HepG2 (cell line): ENCODE data around the gene HEATR1. TPM values are rescaled to one million over a fixed set of nuclear protein-coding genes. Genes with fewer than 3 reads are reported as not detected.
A peak's percentile ranks its signal among the peaks of the same experiment; 100 is the strongest.

Experiments used
- EED ChIP-seq: sonication (generic); formaldehyde crosslinking; IDR thresholded peaks from 2 replicates; pipeline ENCODE4 v1.5.0; 2020; ENCODE audit warnings: mild to moderate bottlenecking, missing genetic modification reagents
- ELF3 ChIP-seq: IDR thresholded peaks from 2 replicates; pipeline ENCODE4 v1.6.1; 2016; ENCODE audit warnings: missing genetic modification reagents, missing compliant biosample characterization
- FOXJ3 ChIP-seq: sonication (generic); formaldehyde crosslinking; IDR thresholded peaks from 2 replicates; pipeline ENCODE4 v1.4.0; 2020; ENCODE audit warnings: missing genetic modification reagents, mild to moderate bottlenecking, borderline replicate concordance
- KDM6A ChIP-seq: IDR thresholded peaks from 2 replicates; pipeline ENCODE4 v1.6.1; 2016; ENCODE audit warnings: low read depth
- MED13 ChIP-seq: sonication (generic); formaldehyde crosslinking; IDR thresholded peaks from 2 replicates; pipeline ENCODE4 v1.5.0; 2020; ENCODE audit warnings: missing genetic modification reagents
- MEF2D ChIP-seq: sonication (generic); formaldehyde crosslinking; IDR thresholded peaks from 2 replicates; pipeline ENCODE4 v1.5.1; 2020; ENCODE audit warnings: mild to moderate bottlenecking, missing genetic modification reagents
- NCOR1 ChIP-seq: fragments of 200-600 bp; sonication (generic); IDR thresholded peaks from 2 replicates; pipeline ENCODE4 v1.7.0; 2017; ENCODE audit warnings: antibody characterized with exemption, low read length, borderline replicate concordance
- RCOR2 ChIP-seq: IDR thresholded peaks from 2 replicates; pipeline ENCODE4 v1.6.1; 2016; ENCODE audit warnings: missing biosample characterization, missing genetic modification reagents
- SAFB2 ChIP-seq: sonication (generic); formaldehyde crosslinking; IDR thresholded peaks from 2 replicates; pipeline ENCODE4 v1.5.1; 2020; ENCODE audit warnings: missing genetic modification reagents, low read depth, mild to moderate bottlenecking, borderline replicate concordance
- WIZ ChIP-seq: sonication (generic); formaldehyde crosslinking; IDR thresholded peaks from 2 replicates; pipeline ENCODE4 v1.5.1; 2020; ENCODE audit warnings: mild to moderate bottlenecking, missing genetic modification reagents
- ZC3H4 ChIP-seq: sonication (generic); formaldehyde crosslinking; IDR thresholded peaks from 2 replicates; pipeline ENCODE4 v1.4.0; 2020; ENCODE audit warnings: missing genetic modification reagents, borderline replicate concordance
- ZNF138 ChIP-seq: sonication (generic); formaldehyde crosslinking; IDR thresholded peaks from 2 replicates; pipeline ENCODE4 v1.5.0; 2020; ENCODE audit warnings: mild to moderate bottlenecking, low read depth, missing genetic modification reagents
- ZNF256 ChIP-seq: sonication (generic); formaldehyde crosslinking; conservative IDR thresholded peaks from 2 replicates; pipeline ENCODE4 v1.4.0; 2020; ENCODE audit warnings: missing genetic modification reagents
- ZNF337 ChIP-seq: sonication (generic); formaldehyde crosslinking; IDR thresholded peaks from 2 replicates; pipeline ENCODE4 v1.5.1; 2020; ENCODE audit warnings: missing genetic modification reagents, low read depth, mild to moderate bottlenecking, borderline replicate concordance
- ZNF451 ChIP-seq: sonication (generic); formaldehyde crosslinking; IDR thresholded peaks from 2 replicates; pipeline ENCODE4 v1.5.0; 2020; ENCODE audit warnings: mild to moderate bottlenecking, missing genetic modification reagents
- ZNF577 ChIP-seq: sonication (generic); formaldehyde crosslinking; IDR thresholded peaks from 2 replicates; pipeline ENCODE4 v1.4.0; 2020; ENCODE audit warnings: mild to moderate bottlenecking, low read depth, missing genetic modification reagents, borderline replicate concordance
- ZNF746 ChIP-seq: sonication (generic); formaldehyde crosslinking; IDR thresholded peaks from 2 replicates; pipeline ENCODE4 v1.8.0; 2022; ENCODE audit warnings: mild to moderate bottlenecking, missing genetic modification reagents
- polyA plus RNA-seq, 8 experiments: library from polyadenylated mRNA; depleted of rRNA in 3 of 8; stranded (reverse) in 7 of 8; unstranded in 1 of 8; fragments of >200 nt; fragmentation: Illumina TruSeq in 4 of 8; extraction: Trizol in 4 of 8; gene quantifications; 2 replicates each; pipeline versions ENCODE4 v1.2.1 to v1.2.3, GENCODE V29; 2011 to 2016; ENCODE audit warnings: low read depth in 4 of 8, missing spikeins in 1 of 8, mixed read lengths in 1 of 8; ENCODE audit not compliant: insufficient read depth in 1 of 8
- total RNA-seq, 5 experiments: library from RNA; depleted of rRNA; stranded (reverse); fragments of >200 nt; fragmentation: Illumina TruSeq; extraction: Trizol; gene quantifications; 2 replicates each; pipeline ENCODE4 v1.2.3, GENCODE V29; 2016; ENCODE audit warnings: low read depth in 1 of 5
- TF ChIP-seq, protein P1 (sequence below): sonication (generic); formaldehyde crosslinking; IDR thresholded peaks from 2 replicates; pipeline ENCODE4 v1.5.1; 2020; ENCODE audit warnings: mild to moderate bottlenecking, missing genetic modification reagents, moderate library complexity
- TF ChIP-seq, protein P2 (sequence below): sonication (generic); formaldehyde crosslinking; IDR thresholded peaks from 2 replicates; pipeline ENCODE4 v1.5.0; 2020; ENCODE audit warnings: mild to moderate bottlenecking, missing genetic modification reagents, borderline replicate concordance
- TF ChIP-seq, protein P3 (sequence below): IDR thresholded peaks from 2 replicates; pipeline ENCODE4 v1.6.1; 2018; ENCODE audit warnings: missing genetic modification reagents, mild to moderate bottlenecking, missing compliant biosample characterization
- TF ChIP-seq, protein P4 (sequence below): sonication (generic); formaldehyde crosslinking; IDR thresholded peaks from 2 replicates; pipeline ENCODE4 v1.4.0; 2020; ENCODE audit warnings: missing genetic modification reagents

Gene HEATR1
- total and polyA plus RNA-seq, 2 of the 13 experiments (the other 11 are each of a cell fraction or from before 2014, with no cell fraction given): 10.2 to 45.8 TPM

DNA sequence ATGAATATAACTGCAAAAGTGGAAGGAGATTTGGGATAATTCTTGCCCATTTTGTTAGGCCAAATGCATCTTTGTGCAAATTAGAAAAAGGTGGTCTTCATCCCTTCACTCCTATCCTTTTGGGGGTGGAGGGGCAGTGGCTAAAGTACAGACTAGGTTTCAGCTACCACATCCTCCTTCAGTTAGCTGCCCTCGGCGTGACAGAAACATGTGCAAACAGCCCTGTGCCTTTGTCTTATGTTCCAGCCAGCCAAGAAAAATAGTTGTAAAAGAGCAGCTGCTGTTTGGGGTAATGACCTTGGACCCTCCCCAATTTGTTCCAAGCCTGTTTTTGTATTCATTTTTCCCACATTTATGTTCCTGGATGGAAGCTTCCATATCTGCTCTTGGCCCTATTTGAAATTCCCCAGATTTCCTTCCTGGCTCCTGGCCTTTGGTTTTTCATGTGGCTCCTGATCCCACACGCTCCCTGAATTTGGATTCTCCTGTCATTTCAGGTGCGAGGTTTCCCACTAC is 88.8 kb downstream of the HEATR1 start (continued):
- TF ChIP-seq, protein P1, sequence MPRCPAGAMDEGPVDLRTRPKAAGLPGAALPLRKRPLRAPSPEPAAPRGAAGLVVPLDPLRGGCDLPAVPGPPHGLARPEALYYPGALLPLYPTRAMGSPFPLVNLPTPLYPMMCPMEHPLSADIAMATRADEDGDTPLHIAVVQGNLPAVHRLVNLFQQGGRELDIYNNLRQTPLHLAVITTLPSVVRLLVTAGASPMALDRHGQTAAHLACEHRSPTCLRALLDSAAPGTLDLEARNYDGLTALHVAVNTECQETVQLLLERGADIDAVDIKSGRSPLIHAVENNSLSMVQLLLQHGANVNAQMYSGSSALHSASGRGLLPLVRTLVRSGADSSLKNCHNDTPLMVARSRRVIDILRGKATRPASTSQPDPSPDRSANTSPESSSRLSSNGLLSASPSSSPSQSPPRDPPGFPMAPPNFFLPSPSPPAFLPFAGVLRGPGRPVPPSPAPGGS: no peak
- TF ChIP-seq MED13 (no peak), EED (CRISPR knock-in tag) (no peak), ZC3H4 (CRISPR knock-in tag) (no peak), ZNF138 (CRISPR knock-in tag) (no peak), FOXJ3 (CRISPR knock-in tag) (no peak), RCOR2 (0 out of 2 replicates have a peak, but pooled peaks have one; percentile 44), ZNF337 (CRISPR knock-in tag) (no peak), WIZ (CRISPR knock-in tag) (no peak), KDM6A (0 out of 2 replicates have a peak, but pooled peaks have one; percentile 29), MEF2D (CRISPR knock-in tag) (peak; percentile 64), ZNF256 (CRISPR knock-in tag) (no peak), ZNF746 (CRISPR knock-in tag) (no peak), ZNF577 (no peak), SAFB2 (CRISPR knock-in tag) (no peak), NCOR1 (peak; percentile 9; the same call in 1 of the 2 replicates), ZNF451 (CRISPR knock-in tag) (no peak), ELF3 (CRISPR knock-in tag) (peak; percentile 57; the same call in 1 of the 2 replicates)
- TF ChIP-seq, protein P2, sequence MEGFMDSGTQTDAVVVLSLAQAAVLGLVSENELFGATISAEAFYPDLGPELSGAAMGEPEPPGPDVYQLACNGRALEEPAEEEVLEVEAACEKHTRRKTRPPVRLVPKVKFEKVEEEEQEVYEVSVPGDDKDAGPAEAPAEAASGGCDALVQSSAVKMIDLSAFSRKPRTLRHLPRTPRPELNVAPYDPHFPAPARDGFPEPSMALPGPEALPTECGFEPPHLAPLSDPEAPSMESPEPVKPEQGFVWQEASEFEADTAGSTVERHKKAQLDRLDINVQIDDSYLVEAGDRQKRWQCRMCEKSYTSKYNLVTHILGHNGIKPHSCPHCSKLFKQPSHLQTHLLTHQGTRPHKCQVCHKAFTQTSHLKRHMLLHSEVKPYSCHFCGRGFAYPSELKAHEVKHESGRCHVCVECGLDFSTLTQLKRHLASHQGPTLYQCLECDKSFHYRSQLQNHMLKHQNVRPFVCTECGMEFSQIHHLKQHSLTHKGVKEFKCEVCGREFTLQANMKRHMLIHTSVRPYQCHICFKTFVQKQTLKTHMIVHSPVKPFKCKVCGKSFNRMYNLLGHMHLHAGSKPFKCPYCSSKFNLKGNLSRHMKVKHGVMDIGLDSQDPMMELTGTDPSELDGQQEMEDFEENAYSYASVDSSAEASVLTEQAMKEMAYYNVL: peak; percentile 64; the same call in 1 of the 2 replicates
- TF ChIP-seq, protein P3, sequence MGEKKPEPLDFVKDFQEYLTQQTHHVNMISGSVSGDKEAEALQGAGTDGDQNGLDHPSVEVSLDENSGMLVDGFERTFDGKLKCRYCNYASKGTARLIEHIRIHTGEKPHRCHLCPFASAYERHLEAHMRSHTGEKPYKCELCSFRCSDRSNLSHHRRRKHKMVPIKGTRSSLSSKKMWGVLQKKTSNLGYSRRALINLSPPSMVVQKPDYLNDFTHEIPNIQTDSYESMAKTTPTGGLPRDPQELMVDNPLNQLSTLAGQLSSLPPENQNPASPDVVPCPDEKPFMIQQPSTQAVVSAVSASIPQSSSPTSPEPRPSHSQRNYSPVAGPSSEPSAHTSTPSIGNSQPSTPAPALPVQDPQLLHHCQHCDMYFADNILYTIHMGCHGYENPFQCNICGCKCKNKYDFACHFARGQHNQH (CRISPR knock-in tag): peak; percentile 28; the same call in 1 of the 2 replicates
- TF ChIP-seq, protein P4, sequence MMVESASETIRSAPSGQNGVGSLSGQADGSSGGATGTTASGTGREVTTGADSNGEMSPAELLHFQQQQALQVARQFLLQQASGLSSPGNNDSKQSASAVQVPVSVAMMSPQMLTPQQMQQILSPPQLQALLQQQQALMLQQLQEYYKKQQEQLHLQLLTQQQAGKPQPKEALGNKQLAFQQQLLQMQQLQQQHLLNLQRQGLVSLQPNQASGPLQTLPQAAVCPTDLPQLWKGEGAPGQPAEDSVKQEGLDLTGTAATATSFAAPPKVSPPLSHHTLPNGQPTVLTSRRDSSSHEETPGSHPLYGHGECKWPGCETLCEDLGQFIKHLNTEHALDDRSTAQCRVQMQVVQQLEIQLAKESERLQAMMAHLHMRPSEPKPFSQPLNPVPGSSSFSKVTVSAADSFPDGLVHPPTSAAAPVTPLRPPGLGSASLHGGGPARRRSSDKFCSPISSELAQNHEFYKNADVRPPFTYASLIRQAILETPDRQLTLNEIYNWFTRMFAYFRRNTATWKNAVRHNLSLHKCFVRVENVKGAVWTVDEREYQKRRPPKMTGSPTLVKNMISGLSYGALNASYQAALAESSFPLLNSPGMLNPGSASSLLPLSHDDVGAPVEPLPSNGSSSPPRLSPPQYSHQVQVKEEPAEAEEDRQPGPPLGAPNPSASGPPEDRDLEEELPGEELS (CRISPR knock-in tag): peak; percentile 80
